ENCODE results near the gene NID1. TPM values are rescaled to one million over a fixed set of nuclear protein-coding genes. Genes with fewer than 3 reads are reported as not detected.
A peak's percentile ranks its signal among the peaks of the same experiment; 100 is the strongest.

NID1 gene
- total and polyA plus RNA-seq, 4 donors = 21.2 to 90.1 (median 55.2) TPM

- Histone ChIP-seq H3K9me3 (ENCODE audit: control insufficient read depth in 4 of 4, low read length in 3 of 4) (no peaks in the 10 kb centered on the region), H3K27me3 (ENCODE audit: control insufficient read depth in 4 of 4, insufficient read depth in 4 of 4, low read length in 3 of 4) (no peaks in the 10 kb centered on the region), H3K4me3 (ENCODE audit: low read depth in 1 of 3, low read length in 3 of 3) (no peak overlapping the region), H3K36me3 (ENCODE audit: control insufficient read depth in 4 of 4, insufficient read depth in 3 of 4, low read depth in 1 of 4, low read length in 3 of 4) (no peaks in the 10 kb centered on the region), H3K4me1 (ENCODE audit: control insufficient read depth in 4 of 4, insufficient read depth in 4 of 4, low read length in 3 of 4) (peaks cover 6 to 22% (median 8%) of the 10 kb centered on the region in 4 donors), H3K27ac (ENCODE audit: low read depth in 1 of 2, low read length in 2 of 2) (peak overlapping the region; percentile 14 to 23), H3K9ac (ENCODE audit: low read depth in 1 of 2, low read length in 2 of 2) (no peak overlapping the region)
- no peak for DNase-seq (ENCODE audit: low spot score)
- WGBS = 65% methylated on average over 7 of the region's 7 CpGs
- no peak for TF ChIP-seq REST (IDR thresholded peaks at IDR 0.05)
- TF ChIP-seq SP1 (IDR thresholded peaks at IDR 0.05) = no peak
- TF ChIP-seq TAF1 (conservative IDR thresholded peaks at IDR 0.05) = no peak
- no peak for TF ChIP-seq FOXA2 (IDR thresholded peaks at IDR 0.05)
- no peak for TF ChIP-seq YY1 (IDR thresholded peaks at IDR 0.05)
- no peak for TF ChIP-seq FOXA1 (IDR thresholded peaks at IDR 0.05)
- TF ChIP-seq CTCF (IDR thresholded peaks at IDR 0.05; ENCODE audit: low read depth, low read length, missing input control) = no peak
- no peak for TF ChIP-seq GABPA (IDR thresholded peaks at IDR 0.05 in 1 of 2, conservative IDR thresholded peaks at IDR 0.05 in 1 of 2)
- TF ChIP-seq MAX (IDR thresholded peaks at IDR 0.05) = peak; percentile 51
- peak in 1 of 2 donors; percentile 19 for TF ChIP-seq RAD21 (IDR thresholded peaks at IDR 0.05)
- no peak for TF ChIP-seq HNF4A (conservative IDR thresholded peaks at IDR 0.05)
- TF ChIP-seq ATF3 (IDR thresholded peaks at IDR 0.05) = no peak
- no peak for TF ChIP-seq HNF4G (IDR thresholded peaks at IDR 0.05)
- TF ChIP-seq JUND (IDR thresholded peaks at IDR 0.05) = no peak
- no peak for TF ChIP-seq RXRA (IDR thresholded peaks at IDR 0.05)
Observed at GRCh38 chr1:235938709-235939479, 126.0 kb downstream of the NID1 start.

GRCh38 chr1:235937123-235937522 is 127.8 kb downstream of the NID1 start:
- H3K27me3 ChIP-seq (ENCODE audit: control insufficient read depth in 4 of 4, insufficient read depth in 4 of 4, low read length in 3 of 4) = no peaks in the 10 kb centered on the region
- H3K4me3 ChIP-seq (ENCODE audit: low read depth in 1 of 3, low read length in 3 of 3) = no peak overlapping the region
- H3K36me3 ChIP-seq (ENCODE audit: control insufficient read depth in 4 of 4, insufficient read depth in 3 of 4, low read depth in 1 of 4, low read length in 3 of 4) = no peaks in the 10 kb centered on the region
- H3K9ac ChIP-seq (ENCODE audit: low read depth in 1 of 2, low read length in 2 of 2) = no peak overlapping the region
- TF ChIP-seq RAD21 (IDR thresholded peaks at IDR 0.05) = no peak
- no peak for TF ChIP-seq RXRA (IDR thresholded peaks at IDR 0.05)
- TF ChIP-seq SP1 (IDR thresholded peaks at IDR 0.05) = no peak
- no peak for TF ChIP-seq MAX (IDR thresholded peaks at IDR 0.05)
- no peak for TF ChIP-seq EGR1 (IDR thresholded peaks at IDR 0.05; ENCODE audit: low read depth in 2 of 2)
- TF ChIP-seq ZBTB33 (IDR thresholded peaks at IDR 0.05) = no peak
- TF ChIP-seq HNF4A (conservative IDR thresholded peaks at IDR 0.05) = no peak
- TF ChIP-seq YY1 (IDR thresholded peaks at IDR 0.05) = no peak
- no peak for TF ChIP-seq FOXA1 (IDR thresholded peaks at IDR 0.05)
- no peak for TF ChIP-seq GABPA (IDR thresholded peaks at IDR 0.05 in 1 of 2, conservative IDR thresholded peaks at IDR 0.05 in 1 of 2)
- no peak for TF ChIP-seq HNF4G (IDR thresholded peaks at IDR 0.05)
- TF ChIP-seq TAF1 (conservative IDR thresholded peaks at IDR 0.05) = no peak
- TF ChIP-seq JUND (IDR thresholded peaks at IDR 0.05) = no peak
- WGBS = 86% methylated on average over 5 of the region's 5 CpGs
- H3K27ac ChIP-seq (ENCODE audit: low read depth in 1 of 2, low read length in 2 of 2) = peak overlapping the region in 1 of 2 donors; percentile 7
- DNase-seq (ENCODE audit: low spot score) = no peak
- H3K4me1 ChIP-seq (ENCODE audit: control insufficient read depth in 4 of 4, insufficient read depth in 4 of 4, low read length in 3 of 4) = peaks cover 15 to 29% (median 21%) of the 10 kb centered on the region in 4 donors
- H3K9me3 ChIP-seq (ENCODE audit: control insufficient read depth in 4 of 4, low read length in 3 of 4) = no peaks in the 10 kb centered on the region
